ENCODE measurements around the gene MARVELD1. TPM values are rescaled to one million over a fixed set of nuclear protein-coding genes. Genes with fewer than 3 reads are reported as not detected.

The MARVELD1 gene
- 10 to 100 TPM; 22.3 to 57.9 TPM for total RNA-seq
- 10 to 100 TPM; 15.7 to 26.0 TPM for polyA plus RNA-seq
- long read RNA-seq, donor 1, transcript MARVELD1-201 (2 exons, 3,221 nt): major isoform, 6 of 25 reads
- long read RNA-seq, donor 1, partial matches to known transcripts: 8 of 25 reads
- long read RNA-seq, donor 1, other reads (novel, unspliced or antisense): 11 of 25 reads
- long read RNA-seq, donor 2, partial matches to known transcripts: 0 of 3 reads
- long read RNA-seq, donor 2, other reads (novel, unspliced or antisense): 0 of 3 reads
- long read RNA-seq, donor 3, transcript MARVELD1-201 (2 exons, 3,221 nt): major isoform, 8 of 8 reads
- long read RNA-seq, donor 3, partial matches to known transcripts: 0 of 8 reads
- long read RNA-seq, donor 3, other reads (novel, unspliced or antisense): 0 of 8 reads
- long read RNA-seq, donor 4, transcript MARVELD1-201 (2 exons, 3,221 nt): major isoform, 5 of 5 reads
- long read RNA-seq, donor 4, partial matches to known transcripts: 0 of 5 reads
- long read RNA-seq, donor 4, other reads (novel, unspliced or antisense): 0 of 5 reads
- long read RNA-seq, donor 5, transcript MARVELD1-201 (2 exons, 3,221 nt): major isoform, 24 of 77 reads
- long read RNA-seq, donor 5, partial matches to known transcripts: 53 of 77 reads
- long read RNA-seq, donor 5, other reads (novel, unspliced or antisense): 0 of 77 reads

DNA sequence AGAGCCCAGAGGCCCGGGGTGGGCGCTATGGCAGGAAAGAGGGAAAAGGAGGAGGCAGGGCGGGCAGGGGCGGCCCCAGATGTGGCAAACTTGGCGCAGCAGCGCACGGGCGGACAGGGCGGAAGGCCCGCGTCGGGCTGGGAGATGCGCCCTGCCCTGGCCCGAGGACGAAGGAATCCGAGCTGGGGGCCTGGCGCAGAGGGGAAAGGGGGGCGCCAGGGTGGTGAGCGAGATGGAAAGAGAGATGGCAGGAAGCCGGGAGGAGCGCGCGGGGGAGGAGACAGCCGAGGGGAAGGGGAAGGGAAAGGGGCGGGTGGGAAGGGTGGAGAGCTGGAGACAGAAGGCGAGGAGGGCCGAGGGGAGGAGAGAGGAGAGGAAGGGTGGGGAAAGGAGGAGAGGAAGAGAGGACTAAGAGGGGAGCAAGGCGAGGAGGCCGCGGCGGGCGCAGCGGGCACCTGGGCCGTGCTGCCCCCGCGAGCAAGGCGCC is at the start of gene MARVELD1:
MARVELD1 (plus strand) TSS at position 392 of the 487 bp plus-strand sequence. CDS start 147 bp downstream, outside the sequence.
- Histone ChIP-seq H3K4me1 (ENCODE audit: control insufficient read depth in 5 of 5, insufficient read depth in 5 of 5, low read length in 5 of 5) (peaks cover 0 to 20% (median 7%) of the 10 kb centered on the region in 5 donors), H3K9ac (ENCODE audit: insufficient read depth in 1 of 2, low read length in 2 of 2) (peak within 1 kb of the TSS; percentile 43 to 58), H3K36me3 (ENCODE audit: control insufficient read depth in 4 of 4, insufficient read depth in 4 of 4, low read length in 4 of 4) (peaks cover 0 to 14% (median 0%) of the 10 kb centered on the region in 4 donors), H3K4me3 (peak within 1 kb of the TSS; percentile 49), H3K9me3 (ENCODE audit: control insufficient read depth in 4 of 4, insufficient read depth in 3 of 4, low read length in 3 of 4) (no peaks in the 10 kb centered on the region), H3K27me3 (ENCODE audit: control insufficient read depth in 3 of 3, insufficient read depth in 3 of 3, low read length in 2 of 3) (no peaks in the 10 kb centered on the region), H3K27ac (ENCODE audit: low read depth in 1 of 2, low read length in 1 of 2) (peak within 1 kb of the TSS; percentile 81 to 92)
- DNase-seq: peak; percentile 90 to 95 (median 94)
- 0 to 6% methylated on average over 18 to 37 of the region's 37 CpGs for WGBS, 2 donors
- no peak for ATAC-seq (ENCODE audit: insufficient read depth, low FRiP score)
- TF ChIP-seq, protein P1, sequence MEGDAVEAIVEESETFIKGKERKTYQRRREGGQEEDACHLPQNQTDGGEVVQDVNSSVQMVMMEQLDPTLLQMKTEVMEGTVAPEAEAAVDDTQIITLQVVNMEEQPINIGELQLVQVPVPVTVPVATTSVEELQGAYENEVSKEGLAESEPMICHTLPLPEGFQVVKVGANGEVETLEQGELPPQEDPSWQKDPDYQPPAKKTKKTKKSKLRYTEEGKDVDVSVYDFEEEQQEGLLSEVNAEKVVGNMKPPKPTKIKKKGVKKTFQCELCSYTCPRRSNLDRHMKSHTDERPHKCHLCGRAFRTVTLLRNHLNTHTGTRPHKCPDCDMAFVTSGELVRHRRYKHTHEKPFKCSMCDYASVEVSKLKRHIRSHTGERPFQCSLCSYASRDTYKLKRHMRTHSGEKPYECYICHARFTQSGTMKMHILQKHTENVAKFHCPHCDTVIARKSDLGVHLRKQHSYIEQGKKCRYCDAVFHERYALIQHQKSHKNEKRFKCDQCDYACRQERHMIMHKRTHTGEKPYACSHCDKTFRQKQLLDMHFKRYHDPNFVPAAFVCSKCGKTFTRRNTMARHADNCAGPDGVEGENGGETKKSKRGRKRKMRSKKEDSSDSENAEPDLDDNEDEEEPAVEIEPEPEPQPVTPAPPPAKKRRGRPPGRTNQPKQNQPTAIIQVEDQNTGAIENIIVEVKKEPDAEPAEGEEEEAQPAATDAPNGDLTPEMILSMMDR (IDR thresholded peaks at IDR 0.05; ENCODE audit: control extremely low read depth, extremely low read depth): no peak

DNA sequence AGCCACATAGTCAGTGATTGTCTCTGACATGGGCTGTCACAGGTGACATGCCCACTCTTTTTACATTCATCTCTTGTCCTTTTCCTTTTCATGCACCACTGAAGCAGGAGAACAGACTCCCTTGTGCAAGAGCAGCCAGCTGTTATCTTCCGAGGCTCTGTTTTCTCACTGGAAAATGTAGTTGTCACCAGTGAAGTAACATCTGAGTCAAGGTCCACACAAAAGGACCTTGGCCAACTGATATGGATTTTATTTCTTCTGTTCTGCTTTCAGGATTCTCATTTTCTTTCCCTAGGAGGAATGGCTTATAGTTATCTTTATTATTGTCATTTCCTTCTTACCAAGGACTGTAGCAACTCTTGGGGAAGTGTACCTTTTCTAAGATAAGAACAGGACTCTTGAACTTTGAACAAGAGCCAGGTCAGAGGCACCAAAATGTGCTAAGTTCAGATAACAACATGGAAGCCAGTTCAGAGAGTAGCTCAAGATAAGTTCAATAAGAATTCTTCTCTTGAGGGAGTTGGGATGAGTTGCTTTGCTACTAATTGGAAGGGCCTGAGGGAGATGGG is 49.2 kb upstream of the MARVELD1 start:
- DNase-seq: no peak
- Histone ChIP-seq H3K4me3 (no peak overlapping the region), H3K4me1 (ENCODE audit: control insufficient read depth in 5 of 5, insufficient read depth in 5 of 5, low read length in 5 of 5) (no peaks in the 10 kb centered on the region), H3K27me3 (ENCODE audit: control insufficient read depth in 3 of 3, insufficient read depth in 3 of 3, low read length in 2 of 3) (no peaks in the 10 kb centered on the region), H3K36me3 (ENCODE audit: control insufficient read depth in 4 of 4, insufficient read depth in 4 of 4, low read length in 4 of 4) (peaks cover 16 to 30% (median 25%) of the 10 kb centered on the region in 4 donors), H3K9ac (ENCODE audit: insufficient read depth in 1 of 2, low read length in 2 of 2) (no peak overlapping the region), H3K27ac (ENCODE audit: low read depth in 1 of 2, low read length in 1 of 2) (no peak overlapping the region), H3K9me3 (ENCODE audit: control insufficient read depth in 4 of 4, insufficient read depth in 3 of 4, low read length in 3 of 4) (no peaks in the 10 kb centered on the region)
- WGBS, 2 donors: 73 to 75% methylated on average over 1 of the region's 1 CpG
- TF ChIP-seq, protein P1 (IDR thresholded peaks at IDR 0.05; ENCODE audit: control extremely low read depth, extremely low read depth): no peak
- no peak for ATAC-seq (ENCODE audit: insufficient read depth, low FRiP score)

GRCh38 chr10:97666992-97667391 is 46.5 kb upstream of the MARVELD1 start:
- peaks cover 24 to 30% (median 25%) of the 10 kb centered on the region in 4 donors for H3K36me3 ChIP-seq (ENCODE audit: control insufficient read depth in 4 of 4, insufficient read depth in 4 of 4, low read length in 4 of 4)
- no peaks in the 10 kb centered on the region for H3K9me3 ChIP-seq (ENCODE audit: control insufficient read depth in 4 of 4, insufficient read depth in 3 of 4, low read length in 3 of 4)
- WGBS, 2 donors: 96 to 98% methylated on average over 7 of the region's 7 CpGs
- DNase-seq (no peak), ATAC-seq (ENCODE audit: insufficient read depth, low FRiP score) (no peak)
- TF ChIP-seq, protein P1 (IDR thresholded peaks at IDR 0.05; ENCODE audit: control extremely low read depth, extremely low read depth): no peak
- H3K4me3 ChIP-seq: no peak overlapping the region
- no peak overlapping the region for H3K27ac ChIP-seq (ENCODE audit: low read depth in 1 of 2, low read length in 1 of 2)
- H3K9ac ChIP-seq (ENCODE audit: insufficient read depth in 1 of 2, low read length in 2 of 2): no peak overlapping the region
- no peaks in the 10 kb centered on the region for H3K27me3 ChIP-seq (ENCODE audit: control insufficient read depth in 3 of 3, insufficient read depth in 3 of 3, low read length in 2 of 3)
- no peaks in the 10 kb centered on the region for H3K4me1 ChIP-seq (ENCODE audit: control insufficient read depth in 5 of 5, insufficient read depth in 5 of 5, low read length in 5 of 5)
